ENCODE data around the gene UGT1A7.

UGT1A7 gene

DNA sequence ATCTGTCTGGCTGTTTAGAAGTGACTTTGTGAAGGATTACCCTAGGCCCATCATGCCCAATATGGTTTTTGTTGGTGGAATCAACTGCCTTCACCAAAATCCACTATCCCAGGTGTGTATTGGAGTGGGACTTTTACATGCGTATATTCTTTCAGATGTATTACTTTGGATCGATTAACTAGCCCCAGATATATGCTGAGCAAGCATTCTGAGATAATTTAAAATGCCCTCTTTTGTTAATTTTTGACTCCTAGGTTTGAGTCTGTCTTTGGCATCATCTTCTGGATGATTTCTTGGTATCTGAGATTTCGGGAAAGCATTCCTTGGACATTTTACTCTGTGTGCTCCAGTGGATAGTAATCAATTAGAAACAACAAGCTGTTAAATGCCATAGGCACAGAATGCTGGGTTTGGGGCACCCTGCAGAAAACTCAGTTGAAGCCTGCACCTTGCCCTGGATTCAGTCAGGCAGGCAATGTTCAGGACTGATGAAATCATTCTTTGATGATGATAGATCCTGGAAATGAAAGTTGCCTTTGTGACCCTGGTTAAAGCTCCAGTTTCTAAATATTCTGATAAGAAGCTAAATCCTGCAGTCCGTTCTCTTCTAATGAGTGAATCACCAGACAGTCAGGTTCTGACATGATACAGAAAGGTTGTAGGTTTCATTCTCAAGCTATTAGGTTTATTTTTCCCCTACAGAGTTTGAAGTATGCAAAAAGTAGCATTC, 79.5 kb downstream of the UGT1A7 start:
- DNase-seq (ENCODE audit: low spot score), result no peak

DNA sequence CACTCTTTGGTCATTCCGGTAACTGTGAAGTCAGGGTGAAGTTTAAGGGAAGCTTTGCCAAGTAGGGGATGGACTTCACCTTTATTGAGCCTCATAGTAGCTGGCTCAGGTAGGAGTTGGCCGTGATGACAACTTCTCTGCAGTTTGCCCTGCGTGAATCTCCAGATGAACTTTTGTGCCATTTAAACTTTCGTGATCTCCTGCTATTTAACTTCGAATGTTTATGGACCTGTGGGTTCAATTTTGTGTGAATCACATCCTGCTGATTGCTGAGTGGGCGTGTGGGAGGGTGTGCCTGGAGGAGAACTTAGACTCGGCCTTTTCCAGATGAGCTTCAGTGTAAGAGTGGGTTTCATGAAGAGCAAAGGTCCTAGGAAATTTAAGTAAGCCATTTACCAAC, 82.6 kb downstream of the UGT1A7 start:
- DNase-seq (ENCODE audit: low spot score), result peak; percentile 66

DNA sequence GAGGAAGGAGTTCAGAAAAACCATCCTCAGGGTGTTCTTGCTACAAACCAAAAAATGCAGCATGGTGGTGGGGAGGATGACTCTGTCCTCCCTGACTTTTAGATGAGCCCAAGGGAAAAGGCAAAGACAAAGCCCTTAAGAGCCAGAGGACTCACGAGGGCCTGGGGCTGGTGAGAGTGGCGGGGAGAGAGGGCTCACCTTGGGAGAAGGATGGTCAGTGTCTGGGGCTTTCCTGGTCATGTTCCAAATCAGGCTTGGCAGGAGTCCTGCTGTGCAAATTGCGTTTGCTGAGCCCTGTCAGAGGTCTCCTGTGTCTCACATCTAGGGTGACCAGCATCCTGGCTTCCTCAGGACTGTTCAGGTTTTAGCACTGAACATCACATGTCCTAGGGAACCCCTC, 83.1 kb downstream of the UGT1A7 start:
- no peak for DNase-seq (ENCODE audit: low spot score)

DNA sequence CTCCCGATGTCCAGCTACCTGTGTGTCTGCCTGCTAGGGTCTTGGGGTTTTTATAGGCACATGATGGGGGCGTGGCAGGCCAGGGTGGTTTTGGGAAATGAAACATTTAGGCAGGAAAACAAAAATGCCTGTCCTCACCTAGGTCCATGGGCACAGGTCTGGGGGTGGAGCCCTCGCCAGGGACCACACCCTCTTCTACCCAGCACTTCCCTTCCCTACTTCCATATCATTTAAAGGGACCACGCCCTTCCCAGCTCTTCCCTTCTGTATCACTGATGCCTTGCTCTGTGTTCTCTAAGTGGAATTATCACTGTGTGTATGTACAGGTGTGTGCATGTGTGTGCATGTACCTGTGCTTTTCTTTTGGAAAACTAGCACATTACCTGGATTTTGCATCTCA, 84.7 kb downstream of the UGT1A7 start:
- no peak for DNase-seq (ENCODE audit: low spot score)

DNA sequence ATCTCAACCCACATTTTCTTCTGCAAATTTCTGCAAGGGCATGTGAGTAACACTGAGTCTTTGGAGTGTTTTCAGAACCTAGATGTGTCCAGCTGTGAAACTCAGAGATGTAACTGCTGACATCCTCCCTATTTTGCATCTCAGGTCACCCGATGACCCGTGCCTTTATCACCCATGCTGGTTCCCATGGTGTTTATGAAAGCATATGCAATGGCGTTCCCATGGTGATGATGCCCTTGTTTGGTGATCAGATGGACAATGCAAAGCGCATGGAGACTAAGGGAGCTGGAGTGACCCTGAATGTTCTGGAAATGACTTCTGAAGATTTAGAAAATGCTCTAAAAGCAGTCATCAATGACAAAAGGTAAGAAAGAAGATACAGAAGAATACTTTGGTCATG, 86.4 kb downstream of the UGT1A7 start:
- DNase-seq (ENCODE audit: low spot score), result no peak

DNA sequence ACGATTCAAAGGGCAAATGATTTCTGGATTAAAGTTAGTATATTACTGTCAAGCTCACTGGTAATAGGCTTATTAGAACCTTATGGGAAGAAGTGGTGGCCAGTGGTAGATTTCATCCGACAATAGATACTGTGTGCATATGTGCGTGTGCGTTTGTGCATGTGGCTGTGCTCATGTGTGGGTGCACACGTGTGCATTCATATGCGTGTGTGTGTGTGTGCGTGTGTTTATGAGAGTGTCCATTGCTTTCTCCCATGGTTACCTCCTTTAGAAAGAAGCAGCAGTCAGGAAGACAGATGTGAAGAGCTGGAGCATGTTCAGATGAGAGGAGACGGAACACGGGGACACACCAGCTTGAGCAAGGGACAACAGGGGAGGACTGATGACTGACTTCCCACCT, 87.6 kb downstream of the UGT1A7 start:
- DNase-seq (ENCODE audit: low spot score), result no peak

DNA sequence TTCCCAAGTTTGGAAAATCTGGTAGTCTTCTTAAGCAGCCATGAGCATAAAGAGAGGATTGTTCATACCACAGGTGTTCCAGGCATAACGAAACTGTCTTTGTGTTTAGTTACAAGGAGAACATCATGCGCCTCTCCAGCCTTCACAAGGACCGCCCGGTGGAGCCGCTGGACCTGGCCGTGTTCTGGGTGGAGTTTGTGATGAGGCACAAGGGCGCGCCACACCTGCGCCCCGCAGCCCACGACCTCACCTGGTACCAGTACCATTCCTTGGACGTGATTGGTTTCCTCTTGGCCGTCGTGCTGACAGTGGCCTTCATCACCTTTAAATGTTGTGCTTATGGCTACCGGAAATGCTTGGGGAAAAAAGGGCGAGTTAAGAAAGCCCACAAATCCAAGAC, 90.5 kb downstream of the UGT1A7 start:
- DNase-seq (ENCODE audit: low spot score), result no peak

DNA sequence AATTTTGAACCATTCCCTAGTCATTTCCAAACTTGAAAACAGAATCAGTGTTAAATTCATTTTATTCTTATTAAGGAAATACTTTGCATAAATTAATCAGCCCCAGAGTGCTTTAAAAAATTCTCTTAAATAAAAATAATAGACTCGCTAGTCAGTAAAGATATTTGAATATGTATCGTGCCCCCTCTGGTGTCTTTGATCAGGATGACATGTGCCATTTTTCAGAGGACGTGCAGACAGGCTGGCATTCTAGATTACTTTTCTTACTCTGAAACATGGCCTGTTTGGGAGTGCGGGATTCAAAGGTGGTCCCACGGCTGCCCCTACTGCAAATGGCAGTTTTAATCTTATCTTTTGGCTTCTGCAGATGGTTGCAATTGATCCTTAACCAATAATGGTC, 90.9 kb downstream of the UGT1A7 start:
- no peak for DNase-seq (ENCODE audit: low spot score)

DNA sequence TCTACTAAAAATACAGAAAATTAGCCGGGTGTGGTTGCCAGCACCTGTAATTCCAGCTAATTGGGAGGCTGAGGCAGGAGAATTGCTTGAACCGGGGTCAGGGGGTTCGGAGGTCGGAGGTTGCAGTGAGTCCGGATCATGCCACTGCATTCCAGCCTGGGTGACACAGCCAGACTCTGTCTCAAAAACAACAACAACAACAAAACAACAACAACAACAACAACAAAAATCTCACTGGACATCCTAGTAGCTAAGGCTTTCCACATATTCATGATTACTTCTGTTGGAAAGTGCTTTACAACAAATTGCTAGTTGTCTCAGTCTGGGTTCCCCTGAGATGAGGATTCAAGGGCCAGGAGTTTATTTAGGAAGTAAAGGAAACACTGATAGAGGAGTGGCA, 92.2 kb downstream of the UGT1A7 start:
- DNase-seq (ENCODE audit: low spot score), result no peak

DNA sequence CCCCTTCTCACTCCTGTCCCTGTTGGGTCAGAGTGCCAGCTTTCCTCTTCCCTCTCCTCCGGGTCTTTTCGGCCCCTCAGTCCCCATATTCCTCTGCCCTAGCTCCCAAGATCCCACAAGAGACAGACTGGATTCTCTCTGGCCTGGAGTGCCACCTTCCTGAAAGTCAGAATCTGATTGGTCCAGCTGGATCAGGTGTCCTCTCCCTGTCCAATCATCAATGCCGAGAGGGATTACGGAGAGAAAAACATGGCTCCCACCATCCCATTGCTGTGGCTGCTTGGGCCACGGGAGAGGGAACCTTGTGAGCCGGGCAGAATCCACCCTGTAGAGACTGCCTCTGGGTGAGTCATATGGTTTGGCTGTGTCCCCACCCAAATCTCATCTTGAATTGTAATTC, 93.7 kb downstream of the UGT1A7 start:
- no peak for DNase-seq (ENCODE audit: low spot score)

DNA sequence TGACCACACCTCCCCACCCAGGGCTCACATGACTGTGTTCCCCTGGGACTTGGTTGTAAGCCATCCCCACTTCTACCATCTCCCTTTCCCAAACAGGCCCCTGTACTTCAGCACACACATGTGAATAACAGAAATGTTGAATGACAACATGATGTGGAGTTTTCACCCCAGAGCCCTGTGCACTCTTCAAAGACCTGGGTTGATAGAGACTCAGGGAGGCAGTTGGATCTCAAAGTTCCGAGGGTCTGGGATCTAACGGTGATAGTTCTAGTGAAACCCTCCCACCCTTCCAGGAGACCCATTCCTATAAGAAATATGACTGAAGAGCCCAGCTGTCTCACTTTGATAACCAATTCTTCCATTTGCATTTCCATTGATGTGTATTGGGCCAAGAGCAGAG, 96.3 kb downstream of the UGT1A7 start, which contains the start of gene MROH2A:
Gene MROH2A (plus strand): TSS at position 301 of the 400 bp plus-strand sequence. CDS start 1,029 bp downstream, outside the sequence.
- no peak for DNase-seq (ENCODE audit: low spot score)

DNA sequence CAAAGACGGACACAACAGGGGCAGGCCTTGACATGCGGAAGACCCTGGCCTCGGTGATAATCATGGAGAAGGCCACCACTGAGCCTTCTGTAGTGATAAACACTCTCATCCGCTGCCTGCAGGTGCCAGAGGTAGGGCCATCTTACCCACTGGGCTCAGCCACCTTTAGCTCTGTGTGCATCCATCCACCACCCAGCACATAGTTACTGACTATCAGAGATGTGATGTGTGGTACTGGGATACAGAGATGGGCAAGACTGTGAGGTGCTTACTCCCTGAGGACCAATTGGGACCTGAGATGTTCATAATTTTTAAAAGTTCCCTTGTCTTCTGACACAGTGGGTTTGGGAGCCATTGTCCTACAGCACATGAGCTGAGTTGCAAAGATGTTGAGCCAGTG, 98.0 kb downstream of the UGT1A7 start:
- DNase-seq (ENCODE audit: low spot score), result no peak

DNA sequence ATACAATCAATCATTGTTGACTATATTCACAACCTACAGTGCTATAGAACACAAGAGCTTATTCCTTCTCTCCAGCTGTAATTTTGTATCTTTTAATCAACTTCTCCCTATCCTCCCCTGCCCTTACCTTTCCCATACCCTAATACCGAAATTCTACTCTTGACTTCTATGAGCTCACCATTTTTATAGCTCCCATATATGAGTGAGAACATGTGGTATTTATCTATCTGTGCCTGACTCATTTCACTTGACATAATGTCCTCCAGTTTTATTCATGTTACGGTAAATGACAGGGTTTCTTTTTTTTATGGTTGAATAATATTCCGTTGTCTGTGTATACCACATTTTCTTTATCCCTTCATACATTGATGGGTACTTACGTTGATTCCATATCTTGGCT, 99.1 kb downstream of the UGT1A7 start:
- no peak for DNase-seq (ENCODE audit: low spot score)

DNA sequence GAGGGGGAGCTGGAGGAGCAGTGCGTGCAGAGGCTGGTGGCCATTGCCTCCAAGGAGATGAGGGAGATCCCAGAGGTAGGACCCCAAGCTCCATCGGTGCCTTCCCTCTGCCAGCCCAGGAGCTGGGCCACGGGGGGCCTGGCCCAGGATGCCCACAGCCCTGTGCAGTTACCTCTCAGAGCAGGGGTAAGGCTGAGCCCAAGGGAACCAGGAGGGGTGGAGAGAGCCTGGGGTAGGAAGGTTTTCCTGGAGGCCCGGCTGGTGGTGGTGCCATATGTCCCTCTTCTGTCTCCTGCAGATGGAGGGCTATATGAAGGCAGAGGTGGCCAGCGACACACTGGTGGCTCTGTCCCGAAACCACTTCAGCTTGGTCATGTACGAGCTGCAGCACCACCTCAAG, 107.9 kb downstream of the UGT1A7 start:
- no peak for DNase-seq (ENCODE audit: low spot score)

DNA sequence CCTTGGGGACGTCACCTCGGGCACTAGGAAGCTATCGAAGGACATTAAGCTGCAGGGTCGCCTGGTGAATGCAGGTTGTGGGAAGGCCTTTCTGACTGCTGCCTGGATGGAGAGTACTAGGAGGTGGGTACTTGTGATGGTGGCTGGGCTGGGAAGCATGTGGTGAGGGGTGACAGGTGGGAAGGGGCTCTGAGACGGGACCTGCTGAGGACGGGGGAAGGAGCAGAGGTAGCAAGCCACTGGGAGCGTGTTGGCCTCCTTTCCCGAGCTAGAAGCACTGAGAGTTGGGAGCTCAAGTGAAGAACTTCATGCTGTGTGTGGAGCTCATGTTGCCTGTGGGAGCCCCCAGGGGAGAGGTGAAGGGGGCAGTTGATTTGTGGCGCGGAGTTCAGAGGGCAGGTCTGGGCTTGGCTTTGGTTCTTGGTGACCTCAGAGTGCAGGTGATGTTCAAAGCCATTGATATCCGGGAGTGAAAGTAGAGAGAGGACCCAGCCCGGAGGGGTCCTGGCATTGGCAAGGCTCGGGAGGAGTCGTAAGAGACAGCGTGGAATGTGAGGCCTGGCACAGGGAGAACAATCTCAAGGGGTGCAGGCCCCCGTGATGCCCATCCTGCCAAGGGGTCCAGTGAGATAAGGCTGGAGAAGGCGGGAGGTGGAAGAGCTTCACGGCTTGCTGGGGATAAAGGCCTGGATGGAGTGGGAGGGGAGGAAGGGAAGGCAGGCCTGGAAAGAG, 109.6 kb downstream of the UGT1A7 start:
- no peak for DNase-seq (ENCODE audit: low spot score)

DNA sequence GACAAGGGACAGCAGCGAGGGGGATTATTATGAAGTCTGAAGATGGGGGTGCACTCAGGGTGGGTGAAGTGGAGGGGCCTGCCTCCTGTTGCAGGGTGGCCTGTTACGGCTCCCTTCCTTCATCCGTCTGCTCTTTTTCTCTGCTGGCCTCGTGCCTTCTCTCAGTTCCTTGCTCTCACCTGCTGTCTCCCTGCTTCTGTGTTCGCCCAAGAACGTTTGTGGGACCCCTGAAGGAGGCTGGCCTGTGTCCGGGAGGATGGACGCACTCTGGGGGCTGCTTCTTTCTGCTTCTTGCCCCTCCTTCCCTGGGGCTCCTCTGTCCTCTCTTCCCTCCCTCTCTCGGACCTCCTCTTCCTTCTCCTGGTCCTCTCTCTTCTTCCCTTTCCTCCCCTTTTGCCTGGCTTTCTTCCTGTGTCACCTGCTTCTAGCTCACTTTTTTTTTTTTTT, 110.2 kb downstream of the UGT1A7 start:
- no peak for DNase-seq (ENCODE audit: low spot score)

DNA sequence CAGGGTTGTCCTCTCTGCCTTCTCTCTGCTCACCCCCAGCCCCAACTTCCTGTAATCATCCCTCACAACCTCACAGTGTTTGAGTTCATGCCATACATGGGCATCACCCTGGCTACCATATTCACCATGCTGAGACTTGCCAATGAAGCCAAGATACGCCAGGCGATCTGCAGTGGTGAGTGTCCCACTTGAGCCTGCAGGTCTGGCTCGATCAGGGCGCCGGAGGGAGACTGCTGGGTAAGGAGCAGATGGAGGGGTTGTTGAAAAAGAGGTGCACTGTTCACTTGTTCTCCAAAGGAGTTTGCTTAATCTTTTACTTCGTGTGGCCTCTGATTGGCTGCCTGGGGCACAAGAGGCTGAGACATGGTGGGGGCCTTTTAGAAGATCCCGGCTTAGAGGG, 111.0 kb downstream of the UGT1A7 start:
- DNase-seq (ENCODE audit: low spot score), result no peak

DNA sequence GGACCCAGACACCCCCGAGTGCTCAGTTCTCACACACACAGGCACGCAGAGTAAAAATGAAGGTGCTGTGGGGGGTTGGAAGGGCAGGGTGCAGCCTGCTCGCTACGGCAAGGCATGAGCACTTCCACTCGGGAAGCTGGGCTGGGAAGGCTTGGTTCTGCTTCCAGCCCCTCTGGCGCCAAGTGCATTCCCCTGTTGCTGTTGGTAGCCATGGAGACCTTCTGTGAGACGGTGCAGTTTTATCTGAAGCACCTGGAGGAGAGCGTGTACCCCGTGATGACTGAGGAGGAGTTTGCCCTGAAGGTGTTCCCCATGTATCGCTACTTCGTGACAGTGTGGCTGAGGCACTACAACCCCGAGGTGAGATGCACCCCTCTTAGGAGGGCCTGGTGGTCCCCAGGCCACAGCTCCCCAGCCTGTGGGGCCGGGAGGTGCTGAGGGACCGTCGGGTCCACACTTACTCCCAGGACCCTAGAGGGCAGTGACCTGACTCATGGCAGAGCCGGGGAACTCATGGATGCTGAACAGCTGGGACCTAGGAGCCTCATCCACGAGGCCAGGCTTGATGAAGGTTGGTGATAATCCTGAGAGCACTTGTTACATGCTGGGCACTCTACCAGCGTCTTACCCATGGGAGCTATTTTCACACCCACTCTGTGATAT, 111.9 kb downstream of the UGT1A7 start:
- DNase-seq (ENCODE audit: low spot score), result no peak

DNA sequence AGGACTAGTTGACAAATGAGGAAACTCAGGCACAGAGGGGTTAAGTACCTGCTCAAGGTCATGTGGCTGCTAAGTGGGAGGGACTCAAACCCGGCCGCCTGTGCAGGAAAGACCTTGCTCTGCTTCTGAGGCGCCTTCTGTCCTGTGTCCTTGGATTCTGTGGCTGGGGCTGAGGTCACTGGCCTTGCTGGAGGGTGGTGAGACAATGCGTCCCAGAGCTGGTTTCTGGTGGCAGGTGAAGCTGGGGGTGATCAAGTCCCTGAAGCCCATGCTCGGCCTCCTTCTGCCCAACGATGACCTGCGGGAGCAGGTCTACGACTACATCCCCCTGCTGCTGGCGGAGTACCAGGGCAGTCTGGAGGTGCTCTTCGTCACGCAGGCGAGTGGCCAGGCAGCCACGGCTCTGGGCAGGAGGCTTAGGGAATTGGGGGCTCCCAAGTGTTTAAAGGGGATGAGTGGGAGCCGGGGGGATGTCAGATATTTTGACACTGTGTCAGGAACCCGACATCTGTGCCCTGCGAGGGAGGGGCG, 112.5 kb downstream of the UGT1A7 start:
- no peak for DNase-seq (ENCODE audit: low spot score)

DNA sequence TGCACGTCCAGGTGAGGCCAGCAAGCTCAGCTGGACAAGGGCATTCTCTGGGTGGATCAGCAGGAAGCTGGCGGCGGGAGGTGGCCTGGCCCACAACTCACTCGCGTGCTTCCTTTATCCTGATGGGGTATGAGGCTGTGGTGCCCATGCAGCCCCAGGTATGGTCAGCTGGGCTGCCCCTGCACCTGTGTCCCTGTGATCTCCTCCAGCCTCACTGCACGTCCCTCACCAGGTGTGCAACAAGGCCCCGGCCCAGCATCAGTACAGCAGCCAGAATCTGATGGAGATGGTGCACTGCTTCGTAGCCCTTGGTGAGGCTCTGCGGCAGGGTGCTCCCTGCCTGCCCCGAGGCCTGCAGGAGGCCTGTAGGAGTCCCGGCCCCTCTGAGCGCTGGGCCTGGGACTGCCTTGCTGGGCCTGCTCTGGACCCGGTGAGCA, 114.1 kb downstream of the UGT1A7 start:
- DNase-seq (ENCODE audit: low spot score), result no peak

DNA sequence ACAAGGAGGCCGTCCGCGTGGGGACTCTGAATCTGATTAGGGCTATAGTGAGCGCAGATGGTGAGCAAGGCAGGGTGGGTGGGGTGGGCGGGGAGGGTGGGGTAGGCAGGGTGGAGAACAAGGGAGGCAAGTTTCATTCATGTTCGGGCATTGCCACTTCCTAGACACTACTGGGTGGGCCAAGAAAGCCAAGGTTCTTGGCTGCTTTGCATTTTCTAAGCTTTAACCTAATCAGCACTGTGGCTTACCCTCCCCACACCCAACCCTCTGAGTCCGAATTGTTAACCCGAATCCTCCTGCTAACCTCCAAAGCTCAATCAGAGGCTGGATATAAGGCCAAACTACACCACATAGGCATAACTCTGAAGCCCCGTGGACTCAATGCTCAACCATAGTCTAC, 114.6 kb downstream of the UGT1A7 start:
- no peak for DNase-seq (ENCODE audit: low spot score)

DNA sequence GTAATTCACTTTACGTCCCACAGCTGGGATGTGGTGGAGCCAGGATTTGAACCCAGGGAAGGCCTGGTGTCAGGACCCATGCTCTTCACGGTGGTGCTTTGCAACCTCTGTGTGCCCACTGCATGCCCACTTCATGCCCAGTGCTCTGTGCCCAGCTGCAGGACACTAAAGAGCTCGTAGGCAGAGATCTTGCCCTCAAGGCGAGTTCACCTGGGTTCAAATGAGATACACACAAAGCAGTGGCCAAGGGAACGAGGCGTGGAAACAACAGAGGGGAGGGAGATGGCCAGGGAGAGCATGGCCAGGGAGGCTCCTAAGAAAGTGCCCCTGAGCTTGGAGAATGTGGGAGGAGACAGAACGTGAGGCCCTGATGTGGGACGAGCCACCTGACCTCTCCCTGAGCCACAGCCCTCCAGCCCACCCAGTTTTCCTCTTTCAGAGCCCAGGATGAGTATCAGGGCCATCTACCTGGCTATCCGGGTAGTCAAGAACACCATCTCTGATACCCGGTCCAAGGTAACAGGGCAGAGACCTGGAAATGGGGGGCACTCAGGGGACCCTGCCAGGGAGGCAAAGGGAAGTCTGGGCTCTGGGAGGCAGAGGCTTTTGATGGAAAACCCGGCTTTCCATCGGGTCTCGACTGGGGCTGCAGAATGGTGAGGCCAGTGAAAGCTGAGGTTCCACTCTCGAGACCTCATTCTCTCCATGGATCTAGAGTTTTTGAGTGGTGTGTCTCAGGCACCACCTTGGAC, 116.8 kb downstream of the UGT1A7 start:
- DNase-seq (ENCODE audit: low spot score), result no peak
